Activated gamma-delta T cell (primary cell): Measurements from ENCODE around the gene BMP5.

Source experiments
- DNase-seq: peaks from one replicate; lab custom pipeline; 2025; lab: John Stamatoyannopoulos, UW

BMP5 gene

DNA sequence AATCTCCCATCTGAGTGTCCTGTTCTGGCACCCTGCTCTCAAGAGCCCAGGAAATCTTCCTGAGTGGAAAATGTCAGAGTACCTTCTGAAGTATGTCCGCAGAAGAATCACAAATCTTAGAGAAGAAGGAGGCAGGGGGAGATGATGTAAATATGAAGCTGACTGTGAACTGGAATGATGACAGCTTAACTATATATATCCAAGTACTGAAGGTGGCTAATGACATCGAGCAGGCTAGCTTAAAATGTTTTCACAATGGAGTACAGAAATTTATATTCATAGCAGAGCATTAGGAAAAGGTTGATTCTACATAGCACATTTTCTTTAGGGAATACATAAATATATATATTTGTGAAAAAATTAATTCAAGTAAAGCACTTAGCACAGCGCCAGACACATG, 64.3 kb downstream of the BMP5 start:
- no peak for DNase-seq

- no peak for DNase-seq
Observed at GRCh38 chr6:55802259-55802658, 73.1 kb downstream of the BMP5 start.

GRCh38 chr6:55798571-55798970, 76.8 kb downstream of the BMP5 start:
- no peak for DNase-seq

- no peak for DNase-seq
Observed at GRCh38 chr6:55794136-55794812, 81.1 kb downstream of the BMP5 start.

GRCh38 chr6:55785273-55785672, 90.1 kb downstream of the BMP5 start:
- no peak for DNase-seq

- no peak for DNase-seq
Observed at GRCh38 chr6:55782275-55782674, 93.1 kb downstream of the BMP5 start.

GRCh38 chr6:55778705-55779104, 96.7 kb downstream of the BMP5 start:
- DNase-seq = no peak

GRCh38 chr6:55777469-55777868, 97.9 kb downstream of the BMP5 start:
- DNase-seq = no peak

- no peak for DNase-seq
Observed at GRCh38 chr6:55776113-55776512, 99.3 kb downstream of the BMP5 start.

DNA sequence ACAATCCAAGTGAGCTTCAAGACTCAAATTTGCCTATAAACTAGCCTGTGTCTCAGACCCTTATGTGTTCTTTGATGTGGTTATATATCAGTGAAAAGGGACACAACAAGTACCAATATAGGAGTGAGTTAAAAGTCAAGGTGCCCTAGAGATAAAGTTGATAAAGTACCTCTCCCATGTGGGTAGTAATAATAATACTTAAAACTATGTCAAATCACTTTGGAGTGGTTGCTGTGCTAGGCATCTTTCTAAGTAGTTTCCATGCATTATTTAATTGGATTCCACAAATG, 100.4 kb downstream of the BMP5 start:
- DNase-seq = no peak

DNA sequence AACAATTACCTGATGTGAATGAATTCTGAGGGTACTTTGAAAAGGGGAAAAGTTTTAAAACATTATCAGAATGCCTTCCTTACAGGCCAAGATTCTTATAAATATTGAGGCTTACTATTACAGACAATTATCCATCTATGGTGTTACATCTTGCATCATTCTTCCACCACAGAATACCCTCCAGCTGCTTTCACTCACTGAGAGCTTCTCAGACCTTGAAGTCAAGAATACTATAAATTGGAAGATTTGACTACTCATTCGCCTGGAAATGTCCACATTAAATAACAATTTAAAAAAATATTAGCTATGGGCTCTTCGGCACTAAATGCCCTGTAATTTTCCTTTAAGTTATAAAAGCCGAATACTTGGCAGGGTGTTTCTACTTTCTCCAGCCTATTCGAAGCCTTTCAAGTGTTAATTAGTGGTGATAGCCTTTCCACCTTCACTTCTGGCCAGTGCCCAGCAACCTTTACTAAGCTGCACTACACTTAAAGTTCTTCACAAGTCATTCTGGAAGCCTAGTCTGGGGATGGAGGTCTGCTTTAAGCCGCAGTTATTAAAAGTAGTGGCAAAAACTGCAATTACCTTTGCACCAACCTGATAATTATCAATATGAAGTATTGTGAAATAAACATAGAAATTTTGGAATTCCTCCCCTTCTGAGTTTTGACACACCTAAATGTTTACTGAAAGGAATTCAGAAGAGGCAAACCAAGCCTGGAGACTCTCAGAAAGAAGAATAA, 100.9 kb downstream of the BMP5 start:
- DNase-seq = no peak

GRCh38 chr6:55773620-55774216, 101.7 kb downstream of the BMP5 start:
- DNase-seq = no peak

DNA sequence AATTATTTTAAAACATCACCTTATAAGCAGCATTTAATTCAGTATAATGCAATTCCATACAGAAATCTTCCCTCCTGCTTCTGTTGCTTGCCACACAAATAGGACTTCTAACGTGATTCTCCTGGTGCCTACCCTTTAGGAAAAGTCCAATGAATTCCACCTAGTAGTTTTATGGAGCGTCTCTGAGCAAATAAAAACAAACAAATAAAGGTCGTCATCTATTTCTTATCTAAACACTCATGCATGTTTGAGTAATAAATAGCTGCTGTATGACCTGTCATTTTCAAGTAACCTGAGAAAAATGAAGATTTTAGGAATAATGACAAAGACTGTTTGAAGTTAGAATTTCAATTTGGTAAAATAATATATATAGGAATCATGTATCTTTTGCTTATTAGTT, 102.7 kb downstream of the BMP5 start:
- no peak for DNase-seq

DNA sequence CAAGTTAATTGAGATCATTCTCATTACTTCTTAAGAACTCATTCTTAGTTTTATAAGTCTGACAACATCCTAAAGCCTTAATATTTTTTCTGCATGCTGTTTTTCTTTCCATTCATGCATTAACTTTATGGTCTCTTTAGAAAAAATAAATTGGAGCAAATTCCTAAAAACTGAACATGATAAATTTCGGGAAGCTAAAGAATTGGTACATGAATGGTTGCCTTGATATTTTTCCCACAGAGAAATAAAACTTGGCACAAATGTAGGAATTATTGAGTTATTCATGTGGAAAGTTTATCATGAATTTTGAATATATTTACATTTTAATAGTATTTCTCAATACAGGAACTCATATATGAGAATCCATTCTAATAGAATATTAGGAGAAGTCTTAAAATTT, 115.9 kb downstream of the BMP5 start:
- DNase-seq = no peak

- no peak for DNase-seq
Observed at GRCh38 chr6:55758156-55758937, 117.0 kb downstream of the BMP5 start.

DNA sequence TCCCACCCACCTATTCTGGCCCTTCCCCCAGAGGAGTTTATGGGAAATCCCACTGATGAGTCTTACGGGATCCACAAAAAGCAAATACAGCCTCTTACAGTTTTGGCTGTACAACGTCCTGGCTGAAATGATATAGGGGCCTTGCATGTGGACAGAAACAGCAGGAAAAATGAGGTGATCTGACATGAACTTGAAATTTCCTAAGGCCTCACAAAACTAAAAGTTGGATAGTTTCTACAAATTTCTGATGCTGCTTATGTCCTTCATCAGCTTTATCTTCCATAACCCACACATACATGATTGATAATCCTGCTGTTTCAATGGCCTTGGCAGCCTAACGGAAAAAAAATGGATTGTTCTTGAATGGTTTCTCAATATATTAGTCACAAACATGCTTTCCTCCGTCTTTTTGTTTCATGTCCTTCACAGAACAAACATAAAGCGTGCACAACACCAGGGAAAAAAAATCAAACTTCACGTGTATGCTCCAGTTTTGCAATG, 118.8 kb downstream of the BMP5 start:
- DNase-seq = no peak

GRCh38 chr6:55748880-55749279, 126.5 kb downstream of the BMP5 start:
- DNase-seq = no peak

GRCh38 chr6:55746473-55746872, 128.9 kb downstream of the BMP5 start:
- DNase-seq = no peak

GRCh38 chr6:55734256-55734655, 141.1 kb downstream of the BMP5 start:
- no peak for DNase-seq

GRCh38 chr6:55729665-55730064, 145.7 kb downstream of the BMP5 start:
- no peak for DNase-seq

- no peak for DNase-seq
Observed at GRCh38 chr6:55726144-55726543, 149.2 kb downstream of the BMP5 start.

GRCh38 chr6:55714831-55715230, 160.6 kb downstream of the BMP5 start:
- no peak for DNase-seq

- no peak for DNase-seq
Observed at GRCh38 chr6:55713436-55713835, 162.0 kb downstream of the BMP5 start.
